H1 (cell line): Measurements from ENCODE around the gene SDHAF2. TPM values are rescaled to one million over a fixed set of nuclear protein-coding genes. Genes with fewer than 3 reads are reported as not detected.

Experiments used
- CTCF ChIA-PET: fragments of 300-600 bp; sonication (Branson Sonifier 250); formaldehyde crosslinking; loops from one replicate; lab custom pipeline; 2021; ENCODE audit not compliant: partially characterized antibody; lab: Charles Lee
- POLR2A ChIA-PET: fragments of 300-600 bp; sonication (Branson Sonifier 250); formaldehyde crosslinking; loops from one replicate; lab custom pipeline; 2021; ENCODE audit warnings: inconsistent platforms; ENCODE audit not compliant: partially characterized antibody; lab: Charles Lee
- DNase-seq, 2 experiments: peaks; one replicate each; pipeline versions ENCODE4 v3.0.0 to v3.0.0-alpha.2; 2010 to 2022; ENCODE audit warnings: low spot score in 2 of 2, low read depth in 1 of 2, mixed read lengths in 1 of 2
- FAIRE-seq: peaks from 2 replicates; lab custom pipeline; 2011; peaks lifted over from hg19 to GRCh38; lab: Jason Lieb, UNC
- H2AFZ ChIP-seq: 2 replicates; pipeline ENCODE4 v1.8.1; 2012; ENCODE audit warnings: low read length, inconsistent platforms
- H2AK5ac ChIP-seq: 2 replicates; pipeline ENCODE4 v1.6.1; 2013; ENCODE audit warnings: low read depth, low read length
- H2BK120ac ChIP-seq: replicated peaks from 2 replicates; pipeline ENCODE3; 2013; ENCODE audit warnings: low read depth, low read length, inconsistent platforms
- H2BK12ac ChIP-seq: 2 replicates; pipeline ENCODE4 v1.6.1; 2013; ENCODE audit warnings: low read depth, low read length
- H2BK15ac ChIP-seq: 2 replicates; pipeline ENCODE4 v1.6.1; 2013; ENCODE audit warnings: low read length
- H2BK20ac ChIP-seq: 2 replicates; pipeline ENCODE4 v1.6.1; 2013; ENCODE audit warnings: low read length
- H2BK5ac ChIP-seq: 2 replicates; pipeline ENCODE4 v1.6.1; 2013; ENCODE audit warnings: low read depth, low read length
- H3K14ac ChIP-seq: 2 replicates; pipeline ENCODE4 v1.6.1; 2013; ENCODE audit warnings: inconsistent platforms; ENCODE audit not compliant: insufficient read length
- H3K18ac ChIP-seq: 2 replicates; pipeline ENCODE4 v1.6.1; 2013; ENCODE audit warnings: low read length; ENCODE audit errors: extremely low read depth
- H3K23ac ChIP-seq: 2 replicates; pipeline ENCODE4 v1.6.1; 2013; ENCODE audit warnings: inconsistent platforms; ENCODE audit not compliant: insufficient read length
- H3K23me2 ChIP-seq: 2 replicates; pipeline ENCODE4 v1.6.1; 2013; ENCODE audit warnings: low read depth, low read length
- H3K27ac ChIP-seq: 2 replicates; pipeline ENCODE4 v1.6.1; 2011; ENCODE audit warnings: low read depth, low read length, inconsistent platforms
- H3K27me3 ChIP-seq, 4 experiments: replicated peaks in 1 of 4; 1 replicate in 1 of 4; 2 replicates in 3 of 4; pipeline versions ENCODE4 v1.6.1 to v1.8.1; 2011 to 2013; ENCODE audit warnings: low read length in 3 of 4, mild to moderate bottlenecking in 3 of 4, inconsistent platforms in 2 of 4, mixed read lengths in 2 of 4, moderate library complexity in 1 of 4; ENCODE audit not compliant: control insufficient read depth in 3 of 4, insufficient read depth in 3 of 4; ENCODE audit errors: extremely low read depth in 1 of 4
- H3K36me3 ChIP-seq, 4 experiments: 2 replicates each; pipeline versions ENCODE4 v1.6.1 to v1.8.1; 2011 to 2013; ENCODE audit warnings: mild to moderate bottlenecking in 4 of 4, low read length in 3 of 4, moderate library complexity in 2 of 4, control low read depth in 1 of 4, inconsistent platforms in 1 of 4; ENCODE audit not compliant: insufficient read depth in 4 of 4, control insufficient read depth in 2 of 4
- H3K4ac ChIP-seq: replicated peaks from 2 replicates; pipeline ENCODE3; 2013; ENCODE audit warnings: low read length, low read depth, mixed read lengths, inconsistent platforms; ENCODE audit not compliant: insufficient read length
- H3K4me1 ChIP-seq, 4 experiments: replicated peaks in 1 of 4; 1 replicate in 1 of 4; 2 replicates in 3 of 4; pipeline versions ENCODE4 v1.6.1 to v1.8.1; 2011 to 2013; ENCODE audit warnings: low read length in 3 of 4, inconsistent platforms in 2 of 4, mixed read lengths in 1 of 4; ENCODE audit not compliant: insufficient read depth in 4 of 4, control insufficient read depth in 3 of 4
- H3K4me2 ChIP-seq, 2 experiments: 2 replicates each; pipeline versions ENCODE4 v1.6.1 to v1.8.1; 2011 to 2013; ENCODE audit warnings: low read depth in 2 of 2, low read length in 2 of 2, control low read depth in 1 of 2, inconsistent platforms in 1 of 2, mild to moderate bottlenecking in 1 of 2; ENCODE audit not compliant: insufficient read depth in 1 of 2
- H3K4me3 ChIP-seq, 4 experiments: fragments of 200-600, 300-600 bp in 1 of 4; sonication (generic), shearing (Covaris generic), sonication (Bioruptor Twin) in 1 of 4; 2 replicates each; pipeline versions ENCODE4 v1.5.1 to v1.8.1; 2011 to 2016; ENCODE audit warnings: low read length in 4 of 4, low read depth in 3 of 4, control low read depth in 2 of 4, inconsistent platforms in 2 of 4, mild to moderate bottlenecking in 2 of 4, mixed read lengths in 1 of 4, moderate library complexity in 1 of 4; ENCODE audit not compliant: insufficient read depth in 2 of 4; ENCODE audit errors: extremely low read depth in 1 of 4
- H3K56ac ChIP-seq: replicated peaks from 2 replicates; pipeline ENCODE3; 2013; ENCODE audit warnings: low read depth, mild to moderate bottlenecking, mixed read lengths, low read length, inconsistent platforms; ENCODE audit not compliant: insufficient read length
- H3K79me1 ChIP-seq: 2 replicates; pipeline ENCODE4 v1.6.1; 2013; ENCODE audit warnings: low read depth, low read length, control low read depth
- H3K79me2 ChIP-seq, 2 experiments: 2 replicates each; pipeline versions ENCODE4 v1.6.1 to v1.8.1; 2012 to 2013; ENCODE audit warnings: low read length in 2 of 2, mild to moderate bottlenecking in 2 of 2, inconsistent platforms in 1 of 2; ENCODE audit not compliant: insufficient read depth in 2 of 2, control insufficient read depth in 1 of 2
- H3K9ac ChIP-seq, 4 experiments: replicated peaks in 1 of 4; 1 replicate in 1 of 4; 2 replicates in 3 of 4; pipeline versions ENCODE4 v1.6.1 to v1.8.1; 2011 to 2013; ENCODE audit warnings: low read depth in 3 of 4, low read length in 3 of 4, control low read depth in 2 of 4, mild to moderate bottlenecking in 2 of 4, moderate library complexity in 2 of 4, inconsistent platforms in 1 of 4; ENCODE audit errors: extremely low read depth in 1 of 4
- H3K9me3 ChIP-seq, 2 experiments: 2 replicates each; pipeline versions ENCODE4 v1.6.1 to v1.8.1; 2012 to 2013; ENCODE audit warnings: mild to moderate bottlenecking in 2 of 2, moderate library complexity in 2 of 2, control low read depth in 1 of 2, inconsistent platforms in 1 of 2, low read depth in 1 of 2, low read length in 1 of 2, mixed read lengths in 1 of 2; ENCODE audit not compliant: insufficient read depth in 2 of 2
- H4K20me1 ChIP-seq, 2 experiments: replicated peaks in 1 of 2; 2 replicates each; pipeline versions ENCODE3 to v1.8.1; 2011 to 2013; ENCODE audit warnings: inconsistent platforms in 2 of 2, low read length in 2 of 2, mild to moderate bottlenecking in 1 of 2; ENCODE audit not compliant: insufficient read depth in 2 of 2, control insufficient read depth in 1 of 2
- H4K5ac ChIP-seq: 2 replicates; pipeline ENCODE4 v1.6.1; 2013; ENCODE audit warnings: low read length, low read depth, mixed read lengths, inconsistent platforms; ENCODE audit not compliant: insufficient read length
- H4K8ac ChIP-seq: 2 replicates; pipeline ENCODE4 v1.8.0; 2013; ENCODE audit warnings: mild to moderate bottlenecking, moderate library complexity, low read length, inconsistent platforms; ENCODE audit not compliant: insufficient read depth; ENCODE audit errors: extremely low read depth
- H4K91ac ChIP-seq: replicated peaks from 2 replicates; pipeline ENCODE3; 2013; ENCODE audit warnings: low read length, mixed read lengths, inconsistent platforms; ENCODE audit not compliant: insufficient read length
- ASH2L ChIP-seq: fragments of 200-600, 300-600 bp; sonication (generic); IDR thresholded peaks from one replicate; pipeline ENCODE4 v1.7.1; 2017; ENCODE audit warnings: low read length
- CBX5 ChIP-seq: fragments of 300-800, 300-1000 bp; sonication (generic); IDR thresholded peaks from 2 replicates; pipeline ENCODE4 v1.7.1; 2016; ENCODE audit warnings: antibody characterized with exemption, low read length, low read depth
- CEBPB ChIP-seq: IDR thresholded peaks from 2 replicates; pipeline ENCODE4 v1.6.1; 2012; ENCODE audit warnings: low read depth, low read length
- CHD1 ChIP-seq: IDR thresholded peaks from 2 replicates; pipeline ENCODE4 v1.6.1; 2012; ENCODE audit warnings: low read depth, low read length, improper control_type of control experiment
- CREB1 ChIP-seq: IDR thresholded peaks from 2 replicates; pipeline ENCODE4 v1.6.1; 2012; ENCODE audit warnings: inconsistent platforms
- CTBP2 ChIP-seq: IDR thresholded peaks from 2 replicates; pipeline ENCODE4 v1.7.0; 2011; ENCODE audit warnings: borderline replicate concordance, mild to moderate bottlenecking, moderate library complexity, mixed read lengths, low read length; ENCODE audit not compliant: insufficient read depth, insufficient read length
- EZH2 ChIP-seq: fragments of 200-600 bp; sonication (generic); IDR thresholded peaks from 2 replicates; pipeline ENCODE4 v1.7.1; 2012; ENCODE audit warnings: low read depth, mild to moderate bottlenecking, moderate library complexity, low read length, inconsistent platforms; ENCODE audit not compliant: severe bottlenecking
- GTF2F1 ChIP-seq: IDR thresholded peaks from 2 replicates; pipeline ENCODE4 v1.6.1; 2012; ENCODE audit warnings: low read depth, low read length, improper control_type of control experiment, borderline replicate concordance
- MAFK ChIP-seq: IDR thresholded peaks from 2 replicates; pipeline ENCODE4 v1.6.1; 2012; ENCODE audit warnings: low read depth, mild to moderate bottlenecking, improper control_type of control experiment, low read length
- PHF8 ChIP-seq: fragments of 200-600 bp; sonication (generic); conservative IDR thresholded peaks from 2 replicates; pipeline ENCODE4 v1.7.1; 2012; ENCODE audit warnings: low read depth, mild to moderate bottlenecking, inconsistent platforms, low read length, moderate library complexity
- POU5F1 ChIP-seq: IDR thresholded peaks from 2 replicates; pipeline ENCODE4 v1.6.1; 2011; ENCODE audit warnings: low read depth, mild to moderate bottlenecking, low read length, moderate library complexity
- TAF7 ChIP-seq: optimal IDR thresholded peaks from 2 replicates; pipeline ENCODE3; 2011; ENCODE audit warnings: low read depth, mild to moderate bottlenecking, inconsistent platforms, low read length, moderate library complexity, borderline replicate concordance
- WGBS, 2 experiments: shearing (Covaris generic) in 1 of 2; methylation state at CpG; one replicate each; pipeline versions ENCODE4 v1.1.6 to v1.1.7; 2013 to 2015; ENCODE audit warnings: low lambda C conversion rate in 2 of 2, mixed read lengths in 2 of 2, inconsistent platforms in 1 of 2, low coverage in 1 of 2, missing lambda C conversion rate in 1 of 2; ENCODE audit not compliant: insufficient replicate concordance in 2 of 2, insufficient coverage in 1 of 2, insufficient read length in 1 of 2; ENCODE audit errors: extremely low coverage in 1 of 2, missing lambda C conversion rate in 1 of 2; 5-methylcytosine and 5-hydroxymethylcytosine counted together
- polyA plus RNA-seq, 7 experiments: library from polyadenylated mRNA; depleted of rRNA in 3 of 7; stranded (reverse) in 5 of 7; unstranded in 2 of 7; fragments of >200 nt in 5 of 7; fragments of 200-250 nt in 2 of 7; gene quantifications; 1 replicate in 5 of 7; 2 replicates in 1 of 7; 4 replicates in 1 of 7; pipeline versions ENCODE4 v1.2.1 to v1.2.3, GENCODE V29; 2011 to 2013; ENCODE audit warnings: missing spikeins in 2 of 7, mixed read lengths in 2 of 7
- total RNA-seq: library from RNA; stranded (reverse); fragmentation: NEBNext Ultra II Directional; extraction: Animal tissue kit (Norgen Biotek cat#: 25700); gene quantifications from 2 replicates; pipeline ENCODE4 v1.2.1, GENCODE V29; 2021
- TF ChIP-seq, protein P1 (sequence below): IDR thresholded peaks from 2 replicates; pipeline ENCODE4 v1.6.1; 2012; ENCODE audit warnings: low read length, inconsistent platforms

SDHAF2 gene
- total and polyA plus RNA-seq, 2 of the 8 experiments (the other 6 are each of a cell fraction or from before 2014, with no cell fraction given): 41.0 to 114 TPM

DNA sequence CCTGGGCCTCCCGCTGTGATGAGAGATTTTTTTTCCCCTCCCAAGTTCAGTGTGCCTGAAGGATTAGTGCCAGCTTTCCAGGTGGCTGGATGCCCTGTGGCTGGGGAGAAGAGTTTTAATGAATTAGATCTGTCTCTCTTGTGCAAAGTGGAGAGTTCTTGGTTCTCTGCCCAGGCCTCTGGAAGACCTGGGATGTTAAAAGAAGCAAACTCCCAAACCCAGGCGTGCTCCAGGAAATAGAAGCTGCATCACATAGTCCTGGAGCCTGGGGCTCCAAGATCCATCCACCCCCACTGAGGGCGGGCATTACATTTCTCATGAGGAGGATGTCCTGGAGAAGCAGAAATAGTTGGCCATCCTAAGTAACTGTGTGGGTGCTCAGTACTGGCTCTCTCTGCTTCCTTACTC lies 30.6 kb downstream of the SDHAF2 start:
- no peak for FAIRE-seq
- no peak overlapping the region for H3K4me2 ChIP-seq

More for the DNA sequence above, 30.6 kb downstream of the SDHAF2 start:
- Histone ChIP-seq H2BK20ac (no peak overlapping the region), H3K27me3 (no peaks in the 10 kb centered on the region), H2AFZ (no peak overlapping the region), H3K56ac (no peak overlapping the region), H3K79me2 (no peaks in the 10 kb centered on the region), H4K5ac (no peak overlapping the region), H4K8ac (no peak overlapping the region), H3K4me1 (no peaks in the 10 kb centered on the region), H3K14ac (no peak overlapping the region), H2BK120ac (no peak overlapping the region), H3K4me3 (no peak overlapping the region), H3K4ac (no peak overlapping the region), H4K91ac (no peak overlapping the region), H2BK15ac (no peak overlapping the region), H2BK12ac (no peak overlapping the region), H2BK5ac (no peak overlapping the region), H3K36me3 (peaks cover 0 to 3% (median 0%) of the 10 kb centered on the region in 4 experiments; a peak in 1 of 8 replicates), H2AK5ac (no peak overlapping the region), H3K79me1 (no peaks in the 10 kb centered on the region; the same call in 1 of the 2 replicates), H3K27ac (no peak overlapping the region), H3K18ac (no peak overlapping the region), H4K20me1 (no peaks in the 10 kb centered on the region), H3K23me2 (no peaks in the 10 kb centered on the region), H3K9me3 (no peaks in the 10 kb centered on the region), H3K23ac (no peak overlapping the region), H3K9ac (no peak overlapping the region)
- TF ChIP-seq CREB1: no peak
- TF ChIP-seq CEBPB: no peak
- no peak for TF ChIP-seq EZH2
- TF ChIP-seq CTBP2: no peak
- no peak for TF ChIP-seq CHD1
- TF ChIP-seq TAF7: no peak
- no peak for TF ChIP-seq MAFK
- TF ChIP-seq PHF8: no peak
- TF ChIP-seq POU5F1: no peak
- TF ChIP-seq CBX5: no peak
- TF ChIP-seq, protein P1, sequence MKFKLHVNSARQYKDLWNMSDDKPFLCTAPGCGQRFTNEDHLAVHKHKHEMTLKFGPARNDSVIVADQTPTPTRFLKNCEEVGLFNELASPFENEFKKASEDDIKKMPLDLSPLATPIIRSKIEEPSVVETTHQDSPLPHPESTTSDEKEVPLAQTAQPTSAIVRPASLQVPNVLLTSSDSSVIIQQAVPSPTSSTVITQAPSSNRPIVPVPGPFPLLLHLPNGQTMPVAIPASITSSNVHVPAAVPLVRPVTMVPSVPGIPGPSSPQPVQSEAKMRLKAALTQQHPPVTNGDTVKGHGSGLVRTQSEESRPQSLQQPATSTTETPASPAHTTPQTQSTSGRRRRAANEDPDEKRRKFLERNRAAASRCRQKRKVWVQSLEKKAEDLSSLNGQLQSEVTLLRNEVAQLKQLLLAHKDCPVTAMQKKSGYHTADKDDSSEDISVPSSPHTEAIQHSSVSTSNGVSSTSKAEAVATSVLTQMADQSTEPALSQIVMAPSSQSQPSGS: no peak
- TF ChIP-seq GTF2F1: no peak
- TF ChIP-seq ASH2L: no peak
- DNase-seq: no peak
- ChIA-PET POLR2A (interaction anchor here (0.8 to 3.2 kb wide), 2 partner anchors 14 to 86 kb away, joined by 3 to 12 read pairs; no protein-coding TSS in a partner anchor), CTCF (interaction anchor here (1.0 to 57.8 kb wide), 6 partner anchors 11 to 178 kb away, joined by 3 to 2106 read pairs (median 5); partner anchors contain the start of gene LRRC10B)
- 88% methylated on average over 3 of the region's 3 CpGs; no CpG with 5 or more reads in 1 of the 2 experiments for WGBS, 2 experiments
